Measurements from ENCODE around the gene FER1L5. TPM values are rescaled to one million over a fixed set of nuclear protein-coding genes. Genes with fewer than 3 reads are reported as not detected.
A peak's percentile ranks its signal among the peaks of the same experiment; 100 is the strongest.
"Not testable (repeated sequence)": the region's sequence is repeated elsewhere in the genome, so short reads cannot be mapped to it uniquely, and the experiment has no call there.

FER1L5 gene
- total RNA-seq, 1 donor from 2014 or later = not detected

- intact Hi-C loops (cut with micrococcal nuclease) = no loop called here
- ATAC-seq = no peak
- DNase-seq = no peak
These were observed 10.6 kb upstream of the FER1L5 start for GRCh38 chr2:96631804-96632435.

DNA sequence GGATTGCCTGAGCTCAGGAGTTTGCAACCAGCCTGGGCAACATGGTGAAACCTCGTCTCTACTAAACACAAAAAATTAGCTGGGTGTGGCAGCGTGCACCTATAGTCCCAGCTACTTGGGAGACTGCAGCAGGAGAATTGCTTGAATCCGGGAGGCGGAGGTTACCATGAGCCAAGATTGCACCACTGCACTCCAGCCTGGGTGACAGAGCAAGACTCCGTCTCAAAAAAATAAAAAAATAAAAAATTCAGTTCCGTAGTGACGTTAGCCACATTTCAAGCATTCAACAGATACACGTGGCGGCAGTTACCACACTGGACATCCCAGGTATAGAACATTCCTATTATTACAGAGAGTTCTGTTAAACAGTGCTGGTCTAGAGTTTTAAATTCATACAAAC lies 8.9 kb upstream of the FER1L5 start:
- ATAC-seq (no peak), DNase-seq (no peak)
- intact Hi-C loops (cut with micrococcal nuclease) = no loop called here

- peak; percentile 47 for DNase-seq
- intact Hi-C loops (cut with micrococcal nuclease) = no loop called here
These were observed 5.9 kb upstream of the FER1L5 start for GRCh38 chr2:96636551-96637171.

GRCh38 chr2:96637385-96638143 lies 5.0 kb upstream of the FER1L5 start:
- DNase-seq = peak; percentile 93
- ATAC-seq = peak; percentile 93
- intact Hi-C loops (cut with micrococcal nuclease) = no loop called here

More at GRCh38 chr2:96636551-96637171, 5.9 kb upstream of the FER1L5 start:
- ATAC-seq = peak; percentile 19

GRCh38 chr2:96638144-96639121 lies 4.1 kb upstream of the FER1L5 start, which contains the start of gene KANSL3:
KANSL3 (minus strand) TSS chr2:96638312; CDS start chr2:96637135, 1,177 bp downstream.
- DNase-seq (peak; percentile 94), ATAC-seq (peak; percentile 89)
- intact Hi-C loops (cut with micrococcal nuclease) = no loop called here

DNA sequence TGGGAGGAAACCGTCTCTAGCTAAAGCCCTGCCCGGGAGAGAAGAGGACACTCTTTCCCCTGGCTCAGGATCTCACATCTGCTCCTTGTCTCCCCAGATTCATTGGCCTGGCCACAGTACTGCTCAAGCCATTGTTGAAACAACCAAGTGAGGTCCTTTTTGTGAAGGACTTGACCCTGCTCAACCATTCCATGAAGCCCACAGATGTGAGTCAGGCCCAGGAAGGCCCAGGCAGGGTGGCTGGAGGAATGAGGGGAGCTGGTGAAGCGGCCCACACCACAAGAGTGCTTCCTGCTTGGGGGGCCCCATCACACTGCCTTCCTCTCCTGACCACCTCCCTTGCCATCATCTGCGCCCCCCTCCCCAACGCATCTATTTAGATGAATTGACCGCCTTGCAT lies 5.1 kb downstream of the FER1L5 start:
- no peak for DNase-seq
- no peak for ATAC-seq
- intact Hi-C loops (cut with micrococcal nuclease) = no loop called here

DNA sequence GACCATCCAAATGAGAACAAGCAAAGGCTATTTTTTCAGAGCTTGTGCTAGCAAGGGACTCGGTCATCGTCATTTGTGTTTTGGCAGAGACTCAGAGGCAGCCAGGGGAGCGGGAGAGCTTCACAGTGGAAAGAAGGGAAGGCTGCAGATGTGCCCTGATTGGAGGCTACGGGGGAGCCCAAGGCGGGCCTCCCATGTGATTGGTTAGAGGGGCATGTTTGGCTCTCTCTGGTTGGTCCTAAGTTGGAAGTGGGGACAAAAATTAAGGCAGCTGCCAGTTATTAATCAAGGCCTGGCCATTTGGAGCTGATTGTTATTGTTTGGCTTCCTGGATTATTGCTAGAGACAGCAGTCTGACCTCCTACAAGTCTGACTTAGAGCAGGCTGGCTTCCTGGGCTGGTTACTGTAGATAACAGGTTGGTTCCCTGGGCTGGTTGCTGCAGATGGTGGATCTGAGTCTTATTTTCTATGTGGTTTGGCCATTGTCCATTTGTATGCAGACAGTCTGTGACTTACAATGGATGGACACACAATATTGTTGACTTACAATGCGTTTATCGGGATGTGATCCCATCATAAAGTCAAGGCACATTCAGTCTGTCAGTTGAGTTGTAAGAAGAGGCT lies 5.9 kb downstream of the FER1L5 start:
- no peak for ATAC-seq
- intact Hi-C loops (cut with micrococcal nuclease) = no loop called here
- no peak for DNase-seq

DNA sequence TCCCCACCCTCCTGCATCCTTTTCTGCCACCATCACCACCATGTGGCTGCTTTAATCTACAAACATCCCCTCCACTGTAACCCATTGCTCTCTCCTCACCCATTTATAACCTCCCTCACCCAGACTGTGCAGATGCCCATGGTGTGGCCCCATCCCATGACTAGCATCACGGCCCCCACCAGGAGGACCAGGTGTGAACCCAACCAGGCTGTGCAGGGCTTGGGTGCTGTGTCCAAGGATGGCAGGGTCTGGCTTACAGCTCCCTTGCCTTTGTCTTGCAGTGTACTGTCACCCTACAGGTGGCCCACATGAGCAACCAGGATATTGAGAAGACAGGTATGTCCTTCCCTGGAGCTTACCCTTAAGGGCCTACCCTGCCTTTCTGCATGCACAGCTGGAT lies 6.8 kb downstream of the FER1L5 start:
- intact Hi-C loops (cut with micrococcal nuclease) = no loop called here
- DNase-seq (no peak), ATAC-seq (no peak)

DNA sequence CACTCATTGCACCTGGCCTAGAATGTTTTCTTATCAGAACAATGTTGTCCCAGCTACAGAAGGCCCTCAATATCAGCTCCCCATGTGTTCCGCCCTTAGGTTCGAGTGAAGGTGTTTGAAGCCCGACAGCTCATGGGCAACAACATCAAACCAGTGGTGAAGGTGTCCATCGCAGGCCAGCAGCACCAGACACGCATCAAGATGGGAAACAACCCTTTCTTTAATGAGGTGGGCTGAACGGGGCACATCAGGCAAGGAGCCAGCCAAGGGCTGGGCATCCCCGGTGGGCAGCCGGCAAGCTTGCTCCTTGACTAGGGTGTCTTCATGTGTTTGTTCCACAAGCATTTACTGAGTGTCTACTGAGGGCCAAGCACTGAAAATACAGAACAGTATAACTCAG lies 9.2 kb downstream of the FER1L5 start:
- intact Hi-C loops (cut with micrococcal nuclease) = no loop called here
- DNase-seq = no peak
- ATAC-seq = no peak

DNA sequence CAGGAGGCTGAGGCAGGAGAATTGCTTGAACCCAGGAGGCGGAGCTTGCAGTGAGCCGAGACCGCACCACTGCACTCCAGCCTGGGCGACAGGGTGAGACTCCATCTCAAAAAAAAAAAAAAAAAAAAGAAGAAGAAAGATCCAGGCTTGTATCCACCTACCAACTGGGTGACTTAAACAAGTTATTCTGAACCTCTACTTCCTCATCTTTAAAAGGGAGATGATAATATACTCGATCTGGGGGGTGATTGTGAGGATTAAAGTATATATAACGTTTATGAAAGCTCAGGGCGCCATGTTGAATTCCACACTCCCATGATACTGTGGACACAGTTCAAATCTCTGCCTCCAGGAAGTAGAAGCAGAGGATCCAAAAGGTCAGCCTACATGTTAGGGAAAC lies 12.2 kb downstream of the FER1L5 start:
- intact Hi-C loops (cut with micrococcal nuclease); ATAC-seq; DNase-seq: not testable (repeated sequence)

DNA sequence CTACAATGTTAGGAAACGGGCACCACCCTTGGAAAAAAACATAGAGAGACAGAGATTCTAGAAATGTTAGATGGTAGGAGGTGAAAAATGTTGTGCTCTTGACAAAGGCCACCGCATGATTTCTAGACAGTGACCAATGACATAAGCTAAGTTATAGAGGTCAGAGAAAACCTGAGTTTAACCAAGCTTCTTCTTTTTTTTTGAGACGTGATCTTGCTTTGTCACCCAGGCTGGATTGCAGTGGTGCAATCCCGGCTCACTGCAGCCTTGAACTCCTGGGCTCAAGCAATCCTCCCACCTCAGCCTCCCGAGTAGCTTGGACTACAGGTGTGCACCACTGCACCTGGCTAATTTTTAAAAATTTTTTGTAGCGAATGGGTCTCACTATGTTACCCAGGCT lies 13.0 kb downstream of the FER1L5 start:
- DNase-seq (no peak), ATAC-seq (no peak)
- intact Hi-C loops (cut with micrococcal nuclease) = no loop called here

GRCh38 chr2:96656540-96656939 lies 14.0 kb downstream of the FER1L5 start:
- DNase-seq = no peak
- intact Hi-C loops (cut with micrococcal nuclease) = no loop called here
- no peak for ATAC-seq

GRCh38 chr2:96661324-96661723 lies 18.8 kb downstream of the FER1L5 start:
- DNase-seq (no peak), ATAC-seq (no peak)
- intact Hi-C loops (cut with micrococcal nuclease) = no loop called here

- ATAC-seq (no peak), DNase-seq (no peak)
- intact Hi-C loops (cut with micrococcal nuclease) = no loop called here
These were observed 19.8 kb downstream of the FER1L5 start for GRCh38 chr2:96662360-96662759.

- ATAC-seq (no peak), DNase-seq (no peak)
- intact Hi-C loops (cut with micrococcal nuclease) = no loop called here
These were observed 20.6 kb downstream of the FER1L5 start for GRCh38 chr2:96663177-96663576.

DNA sequence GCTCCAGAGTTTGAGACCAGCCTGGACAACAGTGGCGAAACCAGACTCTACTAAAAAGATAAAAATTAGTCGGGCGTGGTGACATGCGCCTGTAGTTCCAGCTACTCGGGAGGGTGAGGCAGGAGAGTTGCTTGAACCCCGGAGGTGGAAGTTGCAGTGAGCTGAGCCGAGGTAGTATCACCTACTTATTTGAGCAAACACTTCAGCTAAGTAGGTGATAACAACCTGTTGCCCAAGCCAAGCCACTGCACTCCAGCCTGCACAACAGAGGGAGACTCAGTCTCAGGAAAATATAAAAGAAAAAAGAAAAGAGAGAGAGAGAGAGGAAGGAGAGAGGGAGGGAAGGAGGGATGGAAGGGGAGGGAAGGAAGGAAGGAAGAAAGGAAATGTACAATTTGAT lies 21.3 kb downstream of the FER1L5 start:
- intact Hi-C loops (cut with micrococcal nuclease) = no loop called here
- DNase-seq (no peak), ATAC-seq (peak; percentile 58)

- DNase-seq (no peak), ATAC-seq (no peak)
- intact Hi-C loops (cut with micrococcal nuclease) = no loop called here
These were observed 21.9 kb downstream of the FER1L5 start for GRCh38 chr2:96664366-96664925.

DNA sequence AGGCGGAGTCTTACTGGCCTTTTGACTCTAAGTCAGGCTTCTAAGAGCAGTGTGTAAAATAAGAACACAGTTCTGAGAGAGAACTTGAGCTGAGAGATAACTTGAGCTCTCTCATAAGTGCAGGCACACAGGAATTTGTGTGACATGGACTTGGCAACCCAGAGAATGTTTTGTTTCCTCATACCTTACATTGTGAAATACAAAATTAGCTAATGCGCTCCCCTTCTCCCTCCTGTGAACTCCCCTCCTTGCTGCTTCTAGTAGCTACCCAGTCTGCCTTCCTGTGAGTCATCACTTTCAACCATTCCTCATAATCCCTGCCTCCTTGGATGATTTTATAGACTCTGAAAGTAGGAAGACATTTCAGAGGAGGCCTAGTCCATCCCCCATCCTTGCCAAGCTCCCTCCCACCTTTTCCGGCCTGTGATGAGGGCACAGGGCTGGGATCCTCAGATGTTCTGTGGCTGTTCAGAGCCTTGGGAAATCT lies 22.6 kb downstream of the FER1L5 start:
- intact Hi-C loops (cut with micrococcal nuclease) = no loop called here
- DNase-seq = no peak
- ATAC-seq = peak; percentile 89

All from left ventricle myocardium superior (tissue), 1 donor.